ENCODE measurements around the gene NPPB.
"Not testable (repeated sequence)": the region's sequence is repeated elsewhere in the genome, so short reads cannot be mapped to it uniquely, and the experiment has no call there.

The NPPB gene

DNA sequence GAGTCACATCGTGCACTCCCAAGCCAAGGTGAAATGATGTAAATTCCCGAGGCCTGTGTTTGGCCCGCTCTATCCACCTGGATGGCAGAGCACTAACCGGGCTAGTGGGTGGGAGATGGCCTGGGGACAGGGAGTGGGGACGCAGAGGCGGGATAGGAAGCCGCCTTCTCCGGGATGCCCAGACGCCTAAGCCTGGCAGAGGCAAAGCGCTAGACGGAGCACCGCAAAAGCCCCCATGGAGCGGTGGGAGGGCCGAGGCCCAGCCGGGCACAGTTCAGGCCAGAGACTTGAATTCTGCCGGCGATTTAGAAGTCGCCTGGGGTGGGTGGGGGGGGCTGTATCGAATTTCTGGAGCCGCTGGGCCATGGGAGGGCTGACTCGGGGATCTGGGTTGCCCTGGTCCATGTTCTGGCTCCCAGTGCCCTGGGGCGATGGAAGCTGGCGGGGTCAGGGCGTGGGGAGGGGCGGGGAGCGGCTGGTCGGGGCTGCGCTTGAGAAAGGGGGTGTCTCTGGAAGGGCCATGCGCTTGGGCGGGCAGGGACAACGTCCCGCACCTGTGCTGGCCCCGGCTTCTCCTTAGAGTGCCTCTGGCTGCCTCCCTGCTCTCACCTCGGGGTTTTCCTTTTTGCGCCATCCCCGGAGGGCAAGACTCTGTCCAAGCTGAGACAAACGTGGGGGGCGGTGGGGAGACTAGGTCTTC lies 39.5 kb upstream of the NPPB start:
- no peak overlapping the region for H3K9ac ChIP-seq

DNA sequence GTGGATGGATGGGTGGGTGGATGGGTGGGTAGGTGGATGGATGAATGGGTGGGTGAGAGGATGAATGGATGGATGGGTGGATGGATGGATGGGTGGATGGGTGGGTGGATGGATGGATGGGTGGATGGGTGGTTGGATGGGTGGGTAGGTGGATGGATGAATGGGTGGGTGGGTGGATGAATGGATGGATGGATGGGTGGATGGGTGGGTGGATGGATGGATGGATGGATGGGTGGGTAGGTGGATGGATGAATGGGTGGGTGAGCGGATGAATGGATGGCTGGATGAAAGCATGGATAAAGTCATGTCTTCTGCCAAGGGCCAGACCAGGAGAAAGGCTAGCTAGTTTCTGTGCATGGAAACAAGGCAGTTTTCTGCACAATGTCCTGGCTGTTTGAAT lies 35.8 kb upstream of the NPPB start:
- not testable (repeated sequence) for H3K27ac ChIP-seq; H3K4me3 ChIP-seq (IDR thresholded peaks at IDR 0.05; ENCODE audit: insufficient read depth, low read depth, low read length); H3K4me1 ChIP-seq (ENCODE audit: low read depth, poor library complexity, severe bottlenecking); H3K36me3 ChIP-seq (ENCODE audit: insufficient read depth); H3K9ac ChIP-seq; H2AFZ ChIP-seq (ENCODE audit: low read depth); H3K79me2 ChIP-seq (ENCODE audit: insufficient read depth, low read depth); H3K4me2 ChIP-seq; H4K20me1 ChIP-seq (ENCODE audit: insufficient read depth)
- H3K27me3 ChIP-seq (ENCODE audit: insufficient read depth, low read depth), result peaks cover 64% of the 10 kb centered on the region

More for the DNA sequence above, 39.5 kb upstream of the NPPB start:
- Histone ChIP-seq H3K4me2 (no peak overlapping the region), H3K36me3 (ENCODE audit: insufficient read depth) (no peaks in the 10 kb centered on the region), H3K4me1 (ENCODE audit: low read depth, poor library complexity, severe bottlenecking) (no peaks in the 10 kb centered on the region), H3K4me3 (IDR thresholded peaks at IDR 0.05; ENCODE audit: insufficient read depth, low read depth, low read length) (no peak overlapping the region), H2AFZ (ENCODE audit: low read depth) (no peak overlapping the region), H3K27ac (no peak overlapping the region), H4K20me1 (ENCODE audit: insufficient read depth) (no peaks in the 10 kb centered on the region), H3K27me3 (ENCODE audit: insufficient read depth, low read depth) (peaks cover 56% of the 10 kb centered on the region), H3K79me2 (ENCODE audit: insufficient read depth, low read depth) (no peaks in the 10 kb centered on the region)
- TF ChIP-seq, protein P1, sequence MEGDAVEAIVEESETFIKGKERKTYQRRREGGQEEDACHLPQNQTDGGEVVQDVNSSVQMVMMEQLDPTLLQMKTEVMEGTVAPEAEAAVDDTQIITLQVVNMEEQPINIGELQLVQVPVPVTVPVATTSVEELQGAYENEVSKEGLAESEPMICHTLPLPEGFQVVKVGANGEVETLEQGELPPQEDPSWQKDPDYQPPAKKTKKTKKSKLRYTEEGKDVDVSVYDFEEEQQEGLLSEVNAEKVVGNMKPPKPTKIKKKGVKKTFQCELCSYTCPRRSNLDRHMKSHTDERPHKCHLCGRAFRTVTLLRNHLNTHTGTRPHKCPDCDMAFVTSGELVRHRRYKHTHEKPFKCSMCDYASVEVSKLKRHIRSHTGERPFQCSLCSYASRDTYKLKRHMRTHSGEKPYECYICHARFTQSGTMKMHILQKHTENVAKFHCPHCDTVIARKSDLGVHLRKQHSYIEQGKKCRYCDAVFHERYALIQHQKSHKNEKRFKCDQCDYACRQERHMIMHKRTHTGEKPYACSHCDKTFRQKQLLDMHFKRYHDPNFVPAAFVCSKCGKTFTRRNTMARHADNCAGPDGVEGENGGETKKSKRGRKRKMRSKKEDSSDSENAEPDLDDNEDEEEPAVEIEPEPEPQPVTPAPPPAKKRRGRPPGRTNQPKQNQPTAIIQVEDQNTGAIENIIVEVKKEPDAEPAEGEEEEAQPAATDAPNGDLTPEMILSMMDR (conservative IDR thresholded peaks at IDR 0.05; ENCODE audit: low read depth, low read length), result no peak

DNA sequence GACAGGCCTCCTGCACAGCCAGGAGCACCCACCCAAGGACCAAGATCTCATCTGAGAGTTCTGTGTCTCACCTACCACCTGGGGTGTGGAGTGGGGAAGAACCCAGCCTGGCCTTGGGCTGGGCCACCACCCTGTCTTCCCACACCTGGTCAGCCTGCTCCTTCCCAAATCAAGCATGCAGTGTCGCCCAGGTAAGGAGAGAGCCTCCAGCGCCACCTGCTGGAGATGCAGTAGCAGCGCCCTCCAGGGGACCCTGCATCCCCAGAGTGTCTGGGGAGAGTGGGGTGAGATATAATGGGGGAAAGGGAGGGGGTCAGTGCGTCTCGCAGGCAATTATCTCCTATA lies 35.1 kb upstream of the NPPB start:
- H3K36me3 ChIP-seq (ENCODE audit: insufficient read depth), result no peaks in the 10 kb centered on the region
- no peaks in the 10 kb centered on the region for H3K79me2 ChIP-seq (ENCODE audit: insufficient read depth, low read depth)
- H3K27ac ChIP-seq, result no peak overlapping the region
- no peaks in the 10 kb centered on the region for H4K20me1 ChIP-seq (ENCODE audit: insufficient read depth)
- H3K27me3 ChIP-seq (ENCODE audit: insufficient read depth, low read depth), result peaks cover 64% of the 10 kb centered on the region
- TF ChIP-seq, protein P1 (conservative IDR thresholded peaks at IDR 0.05; ENCODE audit: low read depth, low read length), result peak; percentile 95
- no peaks in the 10 kb centered on the region for H3K4me1 ChIP-seq (ENCODE audit: low read depth, poor library complexity, severe bottlenecking)
- H3K4me3 ChIP-seq (IDR thresholded peaks at IDR 0.05; ENCODE audit: insufficient read depth, low read depth, low read length), result no peak overlapping the region
- H2AFZ ChIP-seq (ENCODE audit: low read depth), result no peak overlapping the region
- no peak overlapping the region for H3K4me2 ChIP-seq
- no peak overlapping the region for H3K9ac ChIP-seq

DNA sequence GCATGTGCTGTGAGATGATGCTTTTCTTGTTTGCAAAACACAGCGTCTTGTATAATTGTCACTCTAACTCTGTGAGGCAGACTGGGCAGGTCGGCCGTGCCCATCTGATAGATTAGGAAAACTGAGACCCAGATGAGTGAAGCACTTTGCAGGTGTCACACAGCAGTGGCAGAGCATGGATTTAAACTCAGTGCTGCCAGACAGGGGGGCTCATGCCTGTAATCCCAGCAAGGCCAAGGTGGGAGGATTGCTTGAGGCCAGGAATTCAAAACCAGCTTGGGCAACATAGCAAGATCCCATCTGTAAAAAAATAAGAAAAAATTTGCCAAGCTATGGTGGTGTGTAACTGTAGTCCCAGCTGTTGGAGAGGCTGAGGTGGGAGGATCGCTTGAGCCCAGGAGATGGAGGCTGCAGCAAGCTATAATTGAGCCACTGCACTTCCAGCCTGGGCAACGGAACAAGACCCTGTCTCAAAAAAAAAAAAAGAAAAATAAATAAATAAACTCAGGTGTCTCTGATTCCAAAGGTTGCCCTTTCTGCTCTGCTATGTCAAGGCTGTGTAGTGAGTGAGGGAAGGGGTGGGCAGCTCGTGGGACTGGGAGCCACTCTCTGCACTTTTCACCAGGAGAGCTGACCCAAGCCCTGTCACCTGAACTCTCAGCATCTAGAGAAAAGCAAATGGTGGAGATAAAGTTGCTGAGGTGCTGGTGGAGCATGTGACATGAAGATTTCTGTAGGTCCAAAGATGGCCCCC lies 32.9 kb upstream of the NPPB start:
- H3K9ac ChIP-seq, result no peak overlapping the region
- H3K4me3 ChIP-seq (IDR thresholded peaks at IDR 0.05; ENCODE audit: insufficient read depth, low read depth, low read length), result no peak overlapping the region
- TF ChIP-seq, protein P1 (conservative IDR thresholded peaks at IDR 0.05; ENCODE audit: low read depth, low read length), result no peak
- no peak overlapping the region for H2AFZ ChIP-seq (ENCODE audit: low read depth)
- H3K79me2 ChIP-seq (ENCODE audit: insufficient read depth, low read depth), result no peaks in the 10 kb centered on the region
- peaks cover 69% of the 10 kb centered on the region for H3K27me3 ChIP-seq (ENCODE audit: insufficient read depth, low read depth)
- H3K4me2 ChIP-seq, result no peak overlapping the region
- no peaks in the 10 kb centered on the region for H4K20me1 ChIP-seq (ENCODE audit: insufficient read depth)
- H3K36me3 ChIP-seq (ENCODE audit: insufficient read depth), result no peaks in the 10 kb centered on the region
- H3K27ac ChIP-seq, result no peak overlapping the region
- H3K4me1 ChIP-seq (ENCODE audit: low read depth, poor library complexity, severe bottlenecking), result no peaks in the 10 kb centered on the region

DNA sequence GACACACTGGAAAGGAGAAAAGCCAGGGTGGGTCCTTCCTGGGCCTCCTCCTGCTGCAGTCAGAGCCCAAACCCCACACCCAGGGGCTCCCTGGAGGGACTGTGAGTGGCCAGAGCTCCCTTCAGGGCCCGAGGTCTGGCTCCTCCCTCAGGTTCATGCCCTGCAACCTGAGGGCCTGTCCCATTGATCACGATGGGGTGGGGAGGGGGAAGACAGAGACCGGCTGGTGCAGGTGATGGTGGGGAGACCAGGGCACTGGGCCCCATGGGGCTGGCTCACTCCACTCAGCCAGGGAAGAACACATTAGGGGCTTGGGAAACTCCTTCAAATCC lies 30.1 kb upstream of the NPPB start:
- Histone ChIP-seq H3K27me3 (ENCODE audit: insufficient read depth, low read depth) (peaks cover 88% of the 10 kb centered on the region), H3K4me1 (ENCODE audit: low read depth, poor library complexity, severe bottlenecking) (no peaks in the 10 kb centered on the region), H4K20me1 (ENCODE audit: insufficient read depth) (no peaks in the 10 kb centered on the region), H3K4me3 (IDR thresholded peaks at IDR 0.05; ENCODE audit: insufficient read depth, low read depth, low read length) (no peak overlapping the region), H3K4me2 (no peak overlapping the region), H3K27ac (no peak overlapping the region), H3K9ac (no peak overlapping the region), H2AFZ (ENCODE audit: low read depth) (no peak overlapping the region), H3K79me2 (ENCODE audit: insufficient read depth, low read depth) (no peaks in the 10 kb centered on the region), H3K36me3 (ENCODE audit: insufficient read depth) (no peaks in the 10 kb centered on the region)
- TF ChIP-seq, protein P1 (conservative IDR thresholded peaks at IDR 0.05; ENCODE audit: low read depth, low read length), result no peak

Data from KMS-11 (cell line).